SU-DHL-6 (cell line): ENCODE data around the gene AGAP1.

Experiments used
- H2AFZ ChIP-seq: fragments of 200-600 bp; sonication (generic); 2 replicates; pipeline ENCODE4 v1.6.1; 2014; ENCODE audit warnings: low read depth, mild to moderate bottlenecking, moderate library complexity, mixed read lengths, antibody characterized with exemption, low read length; ENCODE audit not compliant: severe bottlenecking
- H3F3A ChIP-seq: fragments of 200-600 bp; shearing (Covaris generic); 2 replicates; pipeline ENCODE4 v1.6.0; 2016; ENCODE audit warnings: antibody characterized with exemption, mild to moderate bottlenecking; ENCODE audit not compliant: insufficient read depth
- H3K27ac ChIP-seq: fragments of 200-600 bp; sonication (generic); 2 replicates; pipeline ENCODE4 v1.5.1; 2016; ENCODE audit warnings: low read depth, mild to moderate bottlenecking, low read length, moderate library complexity, mixed read lengths
- H3K27me3 ChIP-seq: fragments of 200-600 bp; sonication (generic), shearing (Covaris generic); 2 replicates; pipeline ENCODE4 v1.6.0; 2014; ENCODE audit warnings: mild to moderate bottlenecking, low read length
- H3K36me3 ChIP-seq: fragments of 200-600 bp; sonication (generic); 2 replicates; pipeline ENCODE4 v1.6.1; 2014; ENCODE audit warnings: mild to moderate bottlenecking, low read length, mixed read lengths
- H3K4me2 ChIP-seq: fragments of 300-600, 200-600 bp; shearing (Covaris generic), sonication (generic); 2 replicates; pipeline ENCODE4 v1.6.0; 2014; ENCODE audit warnings: low read length, low read depth, mild to moderate bottlenecking; ENCODE audit not compliant: poor library complexity, severe bottlenecking
- H3K4me3 ChIP-seq: fragments of 200-600 bp; sonication (generic); 2 replicates; pipeline ENCODE4 v1.5.1; 2014; ENCODE audit warnings: antibody characterized with exemption, low read length, mild to moderate bottlenecking, mixed read lengths; ENCODE audit not compliant: insufficient read depth, poor library complexity, severe bottlenecking
- H3K79me2 ChIP-seq: fragments of 200-600 bp; sonication (generic); 2 replicates; pipeline ENCODE4 v1.6.1; 2014; ENCODE audit warnings: mild to moderate bottlenecking, low read length, moderate library complexity; ENCODE audit not compliant: insufficient read depth
- H3K9ac ChIP-seq: fragments of 200-600 bp; sonication (generic); 2 replicates; pipeline ENCODE4 v1.7.0; 2014; ENCODE audit warnings: mild to moderate bottlenecking, low read length
- H3K9me2 ChIP-seq: fragments of 200-600 bp; sonication (generic); replicated peaks from 2 replicates; pipeline ENCODE4 v1.6.1; 2014; ENCODE audit warnings: low read length; ENCODE audit not compliant: insufficient read depth
- H3K9me3 ChIP-seq: fragments of 200-600 bp; sonication (generic); 2 replicates; pipeline ENCODE4 v1.6.1; 2014; ENCODE audit warnings: low read length, mixed read lengths; ENCODE audit not compliant: insufficient read depth
- H4K20me1 ChIP-seq: fragments of 200-600 bp; sonication (generic); 2 replicates; pipeline ENCODE4 v1.6.1; 2014; ENCODE audit warnings: low read depth, mild to moderate bottlenecking, antibody characterized with exemption, low read length, moderate library complexity, mixed read lengths
- EZH2phosphoT487 ChIP-seq: fragments of 200-600 bp; sonication (generic), shearing (Covaris generic); conservative IDR thresholded peaks from 2 replicates; pipeline ENCODE4 v1.6.1; 2018; ENCODE audit warnings: mild to moderate bottlenecking, antibody characterized with exemption, low read length, moderate library complexity, mixed read lengths
- TF ChIP-seq, protein P1 (sequence below): fragments of 200-600 bp; sonication (generic); IDR thresholded peaks from one replicate; pipeline ENCODE4 v1.5.1; 2017; ENCODE audit warnings: antibody characterized with exemption, mild to moderate bottlenecking, low read length, moderate library complexity; ENCODE audit not compliant: insufficient read depth, poor library complexity, severe bottlenecking

Gene AGAP1

DNA sequence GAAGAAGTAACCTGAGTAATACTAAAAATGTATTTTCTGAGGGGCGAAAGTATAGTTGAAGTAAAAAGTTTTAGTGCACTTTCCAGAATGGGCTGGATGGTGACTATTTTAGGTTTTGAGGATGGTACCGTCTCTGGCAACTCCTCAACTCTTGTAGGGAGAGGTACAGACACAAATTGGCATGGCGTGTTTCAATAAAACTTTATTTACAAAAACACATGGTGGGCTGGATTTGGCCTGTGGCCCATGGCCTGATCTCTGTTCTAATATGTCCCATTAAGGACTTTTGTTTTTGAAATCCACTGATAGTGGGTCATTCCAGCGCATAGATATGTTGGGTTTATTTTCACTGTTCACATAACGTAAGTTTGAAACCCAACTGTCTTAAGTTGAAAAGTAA, 132.8 kb downstream of the AGAP1 start:
- no peaks in the 10 kb centered on the region for H4K20me1 ChIP-seq
- no peak overlapping the region for H3K9ac ChIP-seq
- no peak overlapping the region for H2AFZ ChIP-seq
- H3K9me3 ChIP-seq = no peaks in the 10 kb centered on the region
- no peaks in the 10 kb centered on the region for H3K27me3 ChIP-seq
- no peaks in the 10 kb centered on the region for H3K36me3 ChIP-seq
- no peaks in the 10 kb centered on the region for H3F3A ChIP-seq
- no peak overlapping the region for H3K4me3 ChIP-seq
- TF ChIP-seq EZH2phosphoT487 = no peak
- TF ChIP-seq, protein P1, sequence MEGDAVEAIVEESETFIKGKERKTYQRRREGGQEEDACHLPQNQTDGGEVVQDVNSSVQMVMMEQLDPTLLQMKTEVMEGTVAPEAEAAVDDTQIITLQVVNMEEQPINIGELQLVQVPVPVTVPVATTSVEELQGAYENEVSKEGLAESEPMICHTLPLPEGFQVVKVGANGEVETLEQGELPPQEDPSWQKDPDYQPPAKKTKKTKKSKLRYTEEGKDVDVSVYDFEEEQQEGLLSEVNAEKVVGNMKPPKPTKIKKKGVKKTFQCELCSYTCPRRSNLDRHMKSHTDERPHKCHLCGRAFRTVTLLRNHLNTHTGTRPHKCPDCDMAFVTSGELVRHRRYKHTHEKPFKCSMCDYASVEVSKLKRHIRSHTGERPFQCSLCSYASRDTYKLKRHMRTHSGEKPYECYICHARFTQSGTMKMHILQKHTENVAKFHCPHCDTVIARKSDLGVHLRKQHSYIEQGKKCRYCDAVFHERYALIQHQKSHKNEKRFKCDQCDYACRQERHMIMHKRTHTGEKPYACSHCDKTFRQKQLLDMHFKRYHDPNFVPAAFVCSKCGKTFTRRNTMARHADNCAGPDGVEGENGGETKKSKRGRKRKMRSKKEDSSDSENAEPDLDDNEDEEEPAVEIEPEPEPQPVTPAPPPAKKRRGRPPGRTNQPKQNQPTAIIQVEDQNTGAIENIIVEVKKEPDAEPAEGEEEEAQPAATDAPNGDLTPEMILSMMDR = no peak
- no peaks in the 10 kb centered on the region for H3K9me2 ChIP-seq
- H3K4me2 ChIP-seq = no peak overlapping the region
- no peak overlapping the region for H3K27ac ChIP-seq
- H3K79me2 ChIP-seq = no peaks in the 10 kb centered on the region

DNA sequence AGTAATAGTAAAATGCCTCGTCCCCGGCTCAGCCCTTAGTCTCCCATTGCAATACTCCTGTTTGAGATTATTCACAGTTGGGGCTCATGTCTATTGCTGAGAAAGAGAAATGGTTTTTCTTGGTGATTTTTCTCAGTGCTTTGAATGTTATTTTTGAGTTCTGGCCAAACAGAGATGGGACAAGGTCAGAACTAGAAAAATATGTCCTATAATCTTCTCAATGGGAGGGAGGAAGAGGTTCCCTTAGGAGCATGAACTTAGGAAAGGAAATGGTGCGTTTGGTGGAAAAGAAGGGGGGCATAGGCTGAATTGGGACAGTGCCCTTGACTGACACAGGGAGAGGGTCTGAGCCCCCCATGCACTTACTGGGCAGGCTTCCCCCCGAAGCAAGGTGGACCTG, 133.8 kb downstream of the AGAP1 start:
- no peaks in the 10 kb centered on the region for H4K20me1 ChIP-seq
- no peak for TF ChIP-seq EZH2phosphoT487
- TF ChIP-seq, protein P1 = no peak
- H3F3A ChIP-seq = no peaks in the 10 kb centered on the region
- no peak overlapping the region for H3K27ac ChIP-seq
- H3K36me3 ChIP-seq = no peaks in the 10 kb centered on the region
- H3K27me3 ChIP-seq = no peaks in the 10 kb centered on the region
- H3K9me3 ChIP-seq = no peaks in the 10 kb centered on the region
- no peaks in the 10 kb centered on the region for H3K9me2 ChIP-seq
- H3K4me2 ChIP-seq = no peak overlapping the region
- no peak overlapping the region for H2AFZ ChIP-seq
- H3K79me2 ChIP-seq = no peaks in the 10 kb centered on the region
- no peak overlapping the region for H3K9ac ChIP-seq
- H3K4me3 ChIP-seq = no peak overlapping the region

DNA sequence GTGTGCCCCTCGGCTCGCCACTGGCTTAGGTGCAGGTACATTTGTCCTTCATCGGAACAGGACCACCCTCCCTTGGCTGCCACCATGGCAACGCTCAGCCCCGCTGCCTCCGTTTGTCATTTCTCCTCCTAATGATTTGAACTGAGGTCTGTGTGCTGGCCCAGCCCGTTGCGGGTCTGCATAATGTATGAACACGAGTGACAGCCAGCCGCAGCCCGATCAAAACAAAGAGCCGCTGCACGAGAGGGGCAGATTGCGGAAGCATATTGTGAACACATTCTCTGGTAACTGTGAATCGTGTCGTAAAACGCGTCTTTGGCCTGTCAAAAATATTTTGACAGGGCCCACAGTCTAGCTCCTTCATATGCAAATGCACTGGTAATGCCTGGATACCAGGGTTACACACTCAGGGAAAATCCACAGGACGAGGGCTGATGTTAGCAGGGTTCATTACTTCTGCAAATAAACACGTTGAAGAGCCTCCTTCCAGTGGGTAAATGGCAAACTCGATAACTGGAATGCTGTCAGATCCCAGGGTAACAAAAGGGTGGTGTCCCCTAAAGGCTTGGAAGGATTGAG, 137.0 kb downstream of the AGAP1 start:
- Histone ChIP-seq H3K4me2 (no peak overlapping the region), H3F3A (no peaks in the 10 kb centered on the region), H3K9ac (no peak overlapping the region), H4K20me1 (no peaks in the 10 kb centered on the region), H3K9me3 (no peaks in the 10 kb centered on the region), H3K27me3 (no peaks in the 10 kb centered on the region), H2AFZ (no peak overlapping the region), H3K79me2 (no peaks in the 10 kb centered on the region), H3K4me3 (no peak overlapping the region), H3K27ac (no peak overlapping the region), H3K9me2 (no peaks in the 10 kb centered on the region), H3K36me3 (no peaks in the 10 kb centered on the region)
- TF ChIP-seq EZH2phosphoT487 = no peak
- TF ChIP-seq, protein P1 = no peak
